Keratinocyte (primary cell): ENCODE data around the gene RIPK3. TPM values are rescaled to one million over a fixed set of nuclear protein-coding genes. Genes with fewer than 3 reads are reported as not detected.

Source experiments
- DNase-seq: peaks from one replicate; pipeline ENCODE4 v3.0.0-alpha.2; 2011; ENCODE audit warnings: low read depth, missing footprints, low spot score
- FAIRE-seq: peaks from 2 replicates; lab custom pipeline; 2011; peaks lifted over from hg19 to GRCh38; lab: Jason Lieb, UNC
- H2AFZ ChIP-seq: 2 replicates; pipeline ENCODE4 v1.6.0; 2012; ENCODE audit warnings: low read length, control low read depth, inconsistent platforms; ENCODE audit not compliant: control insufficient read depth
- H3K27ac ChIP-seq: 2 replicates; pipeline ENCODE4 v1.5.1; 2011; ENCODE audit warnings: low read length; ENCODE audit not compliant: control insufficient read depth, insufficient read depth
- H3K27me3 ChIP-seq: 3 replicates; pipeline ENCODE4 v1.6.0; 2011; ENCODE audit warnings: low read length; ENCODE audit not compliant: control insufficient read depth, insufficient read depth; ENCODE audit errors: extremely low read depth
- H3K36me3 ChIP-seq, 2 experiments: 2 replicates in 1 of 2; 3 replicates in 1 of 2; pipeline ENCODE4 v1.5.1; 2011; ENCODE audit warnings: low read length in 2 of 2, mild to moderate bottlenecking in 1 of 2; ENCODE audit not compliant: control insufficient read depth in 2 of 2, insufficient read depth in 2 of 2; ENCODE audit errors: extremely low read depth in 1 of 2
- H3K4me1 ChIP-seq: 3 replicates; pipeline ENCODE4 v1.5.1; 2011; ENCODE audit warnings: low read length; ENCODE audit not compliant: control insufficient read depth, insufficient read depth; ENCODE audit errors: extremely low read depth
- H3K4me2 ChIP-seq: 3 replicates; pipeline ENCODE4 v1.6.0; 2011; ENCODE audit warnings: low read depth, low read length; ENCODE audit not compliant: control insufficient read depth, insufficient read depth; ENCODE audit errors: extremely low read depth
- H3K4me3 ChIP-seq, 3 experiments: fragments of 200-600 bp in 1 of 3; sonication (generic) in 1 of 3; 2 replicates in 2 of 3; 3 replicates in 1 of 3; pipeline ENCODE4 v1.5.1; 2011 to 2016; ENCODE audit warnings: low read length in 3 of 3, mild to moderate bottlenecking in 3 of 3, control low read depth in 2 of 3, inconsistent platforms in 1 of 3, low read depth in 1 of 3, mixed read lengths in 1 of 3, mixed run types in 1 of 3, moderate library complexity in 1 of 3; ENCODE audit not compliant: control insufficient read depth in 2 of 3, insufficient read depth in 2 of 3; ENCODE audit errors: extremely low read depth in 1 of 3
- H3K79me2 ChIP-seq: 2 replicates; pipeline ENCODE4 v1.6.0; 2012; ENCODE audit warnings: low read length; ENCODE audit not compliant: control insufficient read depth, insufficient read depth
- H3K9ac ChIP-seq: 3 replicates; pipeline ENCODE4 v1.6.0; 2011; ENCODE audit warnings: low read length; ENCODE audit not compliant: control insufficient read depth, insufficient read depth; ENCODE audit errors: extremely low read depth
- H3K9me1 ChIP-seq: 3 replicates; pipeline ENCODE4 v1.6.0; 2011; ENCODE audit warnings: low read length; ENCODE audit not compliant: control insufficient read depth, insufficient read depth; ENCODE audit errors: extremely low read depth
- H3K9me3 ChIP-seq: 2 replicates; pipeline ENCODE4 v1.5.1; 2012; ENCODE audit warnings: low read depth, low read length; ENCODE audit not compliant: control insufficient read depth
- H4K20me1 ChIP-seq: 3 replicates; pipeline ENCODE4 v1.6.0; 2011; ENCODE audit warnings: low read length; ENCODE audit not compliant: control insufficient read depth, insufficient read depth; ENCODE audit errors: extremely low read depth
- EZH2 ChIP-seq: IDR thresholded peaks from one replicate; pipeline ENCODE4 v1.6.1; 2012; ENCODE audit warnings: inconsistent platforms, mild to moderate bottlenecking, low read length, moderate library complexity
- dilution Hi-C: fragments of 300-500 bp; cut with MboI; formaldehyde crosslinking; loops from one replicate; pipeline ENCODE4 v1.7.0; 2020; ENCODE audit warnings: low sequenced_read_pairs; ENCODE audit not compliant: extremely low pct_ligation_motif_present
- polyA minus RNA-seq, 3 experiments: library from RNA; depleted of rRNA, polyadenylated mRNA; stranded (reverse); fragments of >200 nt; gene quantifications; 1 replicate in 1 of 3; 2 replicates in 1 of 3; 3 replicates in 1 of 3; pipeline ENCODE4 v1.2.3, GENCODE V29; 2011
- polyA plus RNA-seq, 5 experiments: library from polyadenylated mRNA; depleted of rRNA in 3 of 5; stranded (reverse) in 3 of 5; stranded (forward) in 1 of 5; unstranded in 1 of 5; fragments of >200 nt; gene quantifications; 1 replicate in 1 of 5; 2 replicates in 3 of 5; 3 replicates in 1 of 5; pipeline versions ENCODE4 v1.2.1 to v1.2.3, GENCODE V29; 2011 to 2012; ENCODE audit warnings: missing spikeins in 2 of 5, low read depth in 1 of 5, low replicate concordance in 1 of 5
- TF ChIP-seq, protein P1 (sequence below), 3 experiments: IDR thresholded peaks in 1 of 3; conservative IDR thresholded peaks in 1 of 3; optimal IDR thresholded peaks in 1 of 3; 2 replicates in 2 of 3; 3 replicates in 1 of 3; pipeline versions ENCODE3 to v1.5.1; 2011; ENCODE audit warnings: low read length in 3 of 3, mild to moderate bottlenecking in 3 of 3, moderate library complexity in 2 of 3, control low read depth in 1 of 3, inconsistent platforms in 1 of 3; ENCODE audit not compliant: insufficient read depth in 2 of 3; ENCODE audit errors: extremely low read depth in 1 of 3

Gene RIPK3
- 7.3 to 10.7 TPM (median 8.0 TPM) in 3 replicates for polyA plus RNA-seq
- polyA plus RNA-seq (2011; ENCODE audit: low read depth), result 2.1 TPM
- 3.5 and 4.3 TPM in 2 replicates for polyA plus RNA-seq (2011; cell fraction: cytosol; rRNA removed)
- 28.7 and 35.3 TPM in 2 replicates for polyA plus RNA-seq (2011; cell fraction: nucleus; rRNA removed)
- 4.6 and 6.4 TPM in 2 replicates for polyA plus RNA-seq (2012; ENCODE audit: low replicate concordance)
- polyA minus RNA-seq, result 6.1 to 7.7 TPM (median 7.0 TPM) in 3 replicates
- polyA minus RNA-seq (2011; cell fraction: cytosol; rRNA and poly(A)+ RNA removed), result 3.5 TPM
- 8.8 and 9.8 TPM in 2 replicates for polyA minus RNA-seq (2011; cell fraction: nucleus; rRNA and poly(A)+ RNA removed)

GRCh38 chr14:24339284-24340151, at the start of gene RIPK3:
RIPK3 (minus strand) TSS chr14:24339991; CDS start chr14:24339826, 165 bp downstream.
- peak within 1 kb of the TSS; percentile 53 to 86 (median 78) for H3K4me3 ChIP-seq
- dilution Hi-C loops, result no loop called here

DNA sequence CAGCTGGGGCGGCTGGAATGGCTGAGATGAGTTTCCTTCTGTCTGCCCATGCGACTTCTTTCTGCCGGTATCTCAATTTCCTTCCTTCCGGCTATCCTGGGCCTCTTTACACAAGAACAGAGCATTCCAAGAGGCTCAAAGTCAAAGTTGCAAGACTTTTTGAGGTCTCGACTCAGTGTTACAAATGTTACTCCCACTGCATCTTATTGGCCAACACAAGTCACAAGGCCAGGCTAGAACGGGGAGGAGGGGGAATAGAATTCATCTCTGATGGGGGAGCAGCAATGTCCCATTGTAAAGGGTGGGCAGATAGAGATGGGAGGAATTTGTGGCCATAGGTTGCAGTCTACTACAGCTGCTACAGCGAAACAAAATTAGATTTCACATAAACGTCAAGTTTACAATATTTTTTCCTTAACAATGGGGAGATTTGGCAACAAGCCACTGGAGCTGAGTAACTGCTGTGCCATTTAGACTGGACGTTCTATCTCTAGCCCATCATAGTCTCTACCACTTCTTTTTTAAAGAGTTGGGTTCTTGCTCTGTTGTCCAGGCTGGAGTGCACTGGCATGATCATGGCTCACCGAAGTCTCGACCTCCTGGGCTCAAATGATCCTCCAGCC, 49.5 kb upstream of the RIPK3 start:
- H4K20me1 ChIP-seq, result no peaks in the 10 kb centered on the region
- H3K9ac ChIP-seq, result no peak overlapping the region
- H3K27ac ChIP-seq, result no peak overlapping the region
- no peak overlapping the region for H3K4me2 ChIP-seq
- H2AFZ ChIP-seq, result no peak overlapping the region
- dilution Hi-C loops, result no loop called here
- no peak for FAIRE-seq
- no peak for TF ChIP-seq EZH2
- TF ChIP-seq, protein P1, sequence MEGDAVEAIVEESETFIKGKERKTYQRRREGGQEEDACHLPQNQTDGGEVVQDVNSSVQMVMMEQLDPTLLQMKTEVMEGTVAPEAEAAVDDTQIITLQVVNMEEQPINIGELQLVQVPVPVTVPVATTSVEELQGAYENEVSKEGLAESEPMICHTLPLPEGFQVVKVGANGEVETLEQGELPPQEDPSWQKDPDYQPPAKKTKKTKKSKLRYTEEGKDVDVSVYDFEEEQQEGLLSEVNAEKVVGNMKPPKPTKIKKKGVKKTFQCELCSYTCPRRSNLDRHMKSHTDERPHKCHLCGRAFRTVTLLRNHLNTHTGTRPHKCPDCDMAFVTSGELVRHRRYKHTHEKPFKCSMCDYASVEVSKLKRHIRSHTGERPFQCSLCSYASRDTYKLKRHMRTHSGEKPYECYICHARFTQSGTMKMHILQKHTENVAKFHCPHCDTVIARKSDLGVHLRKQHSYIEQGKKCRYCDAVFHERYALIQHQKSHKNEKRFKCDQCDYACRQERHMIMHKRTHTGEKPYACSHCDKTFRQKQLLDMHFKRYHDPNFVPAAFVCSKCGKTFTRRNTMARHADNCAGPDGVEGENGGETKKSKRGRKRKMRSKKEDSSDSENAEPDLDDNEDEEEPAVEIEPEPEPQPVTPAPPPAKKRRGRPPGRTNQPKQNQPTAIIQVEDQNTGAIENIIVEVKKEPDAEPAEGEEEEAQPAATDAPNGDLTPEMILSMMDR (optimal IDR thresholded peaks at IDR 0.05 in 1 of 3, IDR thresholded peaks at IDR 0.05 in 1 of 3, conservative IDR thresholded peaks at IDR 0.05 in 1 of 3; ENCODE audit: extremely low read depth in 1 of 3, insufficient read depth in 2 of 3, low read length in 3 of 3), result no peak
- no peaks in the 10 kb centered on the region for H3K9me3 ChIP-seq
- H3K4me1 ChIP-seq, result peaks cover 9% of the 10 kb centered on the region
- H3K9me1 ChIP-seq, result no peaks in the 10 kb centered on the region
- no peaks in the 10 kb centered on the region for H3K79me2 ChIP-seq
- H3K36me3 ChIP-seq, result no peaks in the 10 kb centered on the region
- H3K27me3 ChIP-seq, result no peaks in the 10 kb centered on the region
- no peak overlapping the region for H3K4me3 ChIP-seq
- DNase-seq, result no peak

More at GRCh38 chr14:24339284-24340151, at the start of gene RIPK3:
- peak within 1 kb of the TSS; percentile 97 for H3K4me2 ChIP-seq
- peaks cover 10% of the 10 kb centered on the region for H3K4me1 ChIP-seq
- peaks cover 12% of the 10 kb centered on the region for H3K27me3 ChIP-seq
- DNase-seq, result no peak
- H4K20me1 ChIP-seq, result no peaks in the 10 kb centered on the region
- peak within 1 kb of the TSS; percentile 64 for H3K9ac ChIP-seq
- peak within 1 kb of the TSS; percentile 98 for H2AFZ ChIP-seq
- TF ChIP-seq EZH2, result no peak
- TF ChIP-seq, protein P1 (optimal IDR thresholded peaks at IDR 0.05 in 1 of 3, IDR thresholded peaks at IDR 0.05 in 1 of 3, conservative IDR thresholded peaks at IDR 0.05 in 1 of 3; ENCODE audit: extremely low read depth in 1 of 3, insufficient read depth in 2 of 3, low read length in 3 of 3), result no peak
- H3K9me1 ChIP-seq, result no peaks in the 10 kb centered on the region
- H3K79me2 ChIP-seq, result no peaks in the 10 kb centered on the region
- H3K36me3 ChIP-seq, result peaks cover 0 to 2% of the 10 kb centered on the region in 2 experiments
- H3K27ac ChIP-seq, result no peak within 1 kb of the TSS
- H3K9me3 ChIP-seq, result no peaks in the 10 kb centered on the region
- peak; percentile 85 for FAIRE-seq
